ENCODE results near the gene ANGPTL4.

Gene ANGPTL4

GRCh38 chr19:8399681-8400188 lies 35.8 kb downstream of the ANGPTL4 start:
- peaks cover 4% of the 10 kb centered on the region; the same call in 1 of the 2 replicates for H3K36me3 ChIP-seq (ENCODE audit: control insufficient read depth, low read length)
- H4K20me1 ChIP-seq (ENCODE audit: control insufficient read depth, insufficient read depth, low read depth, low read length), result no peaks in the 10 kb centered on the region; the same call in 1 of the 2 replicates
- TF ChIP-seq CTCF (IDR thresholded peaks at IDR 0.05; ENCODE audit: low read depth, low read length, poor library complexity, severe bottlenecking) (no peak), EZH2phosphoT487 (IDR thresholded peaks at IDR 0.05; ENCODE audit: borderline replicate concordance, low read length) (no peak)
- peaks cover 24% of the 10 kb centered on the region for H3K79me2 ChIP-seq (ENCODE audit: control insufficient read depth, low read length)
- H3K27ac ChIP-seq (ENCODE audit: low read depth, low read length), result no peak overlapping the region
- H3K4me1 ChIP-seq (ENCODE audit: control insufficient read depth, low read length), result no peaks in the 10 kb centered on the region
- H3K4me2 ChIP-seq (ENCODE audit: low read length), result no peak overlapping the region
- no peak overlapping the region for H3K4me3 ChIP-seq (ENCODE audit: low read length)
- no peaks in the 10 kb centered on the region for H3F3A ChIP-seq (ENCODE audit: control insufficient read depth, insufficient read depth)
- H3K9me2 ChIP-seq (replicated peaks; ENCODE audit: control insufficient read depth, low read length), result no peaks in the 10 kb centered on the region
- no peaks in the 10 kb centered on the region for H3K9me3 ChIP-seq (ENCODE audit: control insufficient read depth, insufficient read depth, low read length)
- H3K27me3 ChIP-seq (ENCODE audit: control insufficient read depth, low read length), result no peaks in the 10 kb centered on the region

- no peak overlapping the region for H3K4me2 ChIP-seq (ENCODE audit: low read length)
- peaks cover 4% of the 10 kb centered on the region; the same call in 1 of the 2 replicates for H3K36me3 ChIP-seq (ENCODE audit: control insufficient read depth, low read length)
- no peaks in the 10 kb centered on the region for H3K4me1 ChIP-seq (ENCODE audit: control insufficient read depth, low read length)
- peaks cover 14% of the 10 kb centered on the region for H3K79me2 ChIP-seq (ENCODE audit: control insufficient read depth, low read length)
- H3F3A ChIP-seq (ENCODE audit: control insufficient read depth, insufficient read depth), result no peaks in the 10 kb centered on the region
- H3K9me2 ChIP-seq (replicated peaks; ENCODE audit: control insufficient read depth, low read length), result no peaks in the 10 kb centered on the region
- no peaks in the 10 kb centered on the region for H4K20me1 ChIP-seq (ENCODE audit: control insufficient read depth, insufficient read depth, low read depth, low read length)
- H3K4me3 ChIP-seq (ENCODE audit: low read length), result no peak overlapping the region
- TF ChIP-seq EZH2phosphoT487 (IDR thresholded peaks at IDR 0.05; ENCODE audit: borderline replicate concordance, low read length), result no peak
- no peak for TF ChIP-seq CTCF (IDR thresholded peaks at IDR 0.05; ENCODE audit: low read depth, low read length, poor library complexity, severe bottlenecking)
- H3K9me3 ChIP-seq (ENCODE audit: control insufficient read depth, insufficient read depth, low read length), result no peaks in the 10 kb centered on the region
- no peaks in the 10 kb centered on the region for H3K27me3 ChIP-seq (ENCODE audit: control insufficient read depth, low read length)
- H3K27ac ChIP-seq (ENCODE audit: low read depth, low read length), result no peak overlapping the region
Measured at GRCh38 chr19:8401981-8402411, 38.0 kb downstream of the ANGPTL4 start.

GRCh38 chr19:8403098-8403819 lies 39.3 kb downstream of the ANGPTL4 start:
- H3K4me3 ChIP-seq (ENCODE audit: low read length), result no peak overlapping the region
- H3K36me3 ChIP-seq (ENCODE audit: control insufficient read depth, low read length), result peaks cover 4% of the 10 kb centered on the region; the same call in 1 of the 2 replicates
- H3K9me2 ChIP-seq (replicated peaks; ENCODE audit: control insufficient read depth, low read length), result no peaks in the 10 kb centered on the region
- no peak overlapping the region for H3K4me2 ChIP-seq (ENCODE audit: low read length)
- TF ChIP-seq CTCF (IDR thresholded peaks at IDR 0.05; ENCODE audit: low read depth, low read length, poor library complexity, severe bottlenecking) (no peak), EZH2phosphoT487 (IDR thresholded peaks at IDR 0.05; ENCODE audit: borderline replicate concordance, low read length) (no peak)
- H3K27me3 ChIP-seq (ENCODE audit: control insufficient read depth, low read length), result no peaks in the 10 kb centered on the region
- no peaks in the 10 kb centered on the region for H3F3A ChIP-seq (ENCODE audit: control insufficient read depth, insufficient read depth)
- no peaks in the 10 kb centered on the region for H3K9me3 ChIP-seq (ENCODE audit: control insufficient read depth, insufficient read depth, low read length)
- no peaks in the 10 kb centered on the region for H4K20me1 ChIP-seq (ENCODE audit: control insufficient read depth, insufficient read depth, low read depth, low read length)
- peaks cover 2% of the 10 kb centered on the region; the same call in 1 of the 2 replicates for H3K79me2 ChIP-seq (ENCODE audit: control insufficient read depth, low read length)
- no peaks in the 10 kb centered on the region for H3K4me1 ChIP-seq (ENCODE audit: control insufficient read depth, low read length)
- H3K27ac ChIP-seq (ENCODE audit: low read depth, low read length), result no peak overlapping the region

Data from DOHH2 (cell line).